ENCODE data around the gene ARMC3.
"Not testable (repeated sequence)": the region's sequence is repeated elsewhere in the genome, so short reads cannot be mapped to it uniquely, and the experiment has no call there.

Gene ARMC3

DNA sequence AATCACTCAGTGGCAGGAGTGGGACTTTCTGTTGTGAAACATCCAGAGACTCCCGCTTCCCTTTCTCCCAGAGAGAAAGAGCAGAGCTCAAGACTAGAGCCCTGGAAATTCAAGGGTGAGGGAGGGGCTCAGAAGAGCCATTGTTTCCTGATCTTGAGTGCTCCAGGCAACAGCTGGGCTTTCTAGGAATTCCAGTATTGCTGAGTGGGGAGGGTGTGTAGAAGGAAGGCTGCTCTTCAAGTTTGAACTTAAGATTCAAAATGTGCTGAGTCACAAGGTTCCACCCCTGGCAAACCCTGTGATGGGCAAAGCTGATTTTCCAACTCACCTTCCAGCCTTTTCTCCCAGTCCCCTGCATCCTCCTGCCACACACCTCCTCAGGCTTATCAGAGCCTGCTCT lies 125.2 kb downstream of the ARMC3 start:
- DNase-seq = no peak

DNA sequence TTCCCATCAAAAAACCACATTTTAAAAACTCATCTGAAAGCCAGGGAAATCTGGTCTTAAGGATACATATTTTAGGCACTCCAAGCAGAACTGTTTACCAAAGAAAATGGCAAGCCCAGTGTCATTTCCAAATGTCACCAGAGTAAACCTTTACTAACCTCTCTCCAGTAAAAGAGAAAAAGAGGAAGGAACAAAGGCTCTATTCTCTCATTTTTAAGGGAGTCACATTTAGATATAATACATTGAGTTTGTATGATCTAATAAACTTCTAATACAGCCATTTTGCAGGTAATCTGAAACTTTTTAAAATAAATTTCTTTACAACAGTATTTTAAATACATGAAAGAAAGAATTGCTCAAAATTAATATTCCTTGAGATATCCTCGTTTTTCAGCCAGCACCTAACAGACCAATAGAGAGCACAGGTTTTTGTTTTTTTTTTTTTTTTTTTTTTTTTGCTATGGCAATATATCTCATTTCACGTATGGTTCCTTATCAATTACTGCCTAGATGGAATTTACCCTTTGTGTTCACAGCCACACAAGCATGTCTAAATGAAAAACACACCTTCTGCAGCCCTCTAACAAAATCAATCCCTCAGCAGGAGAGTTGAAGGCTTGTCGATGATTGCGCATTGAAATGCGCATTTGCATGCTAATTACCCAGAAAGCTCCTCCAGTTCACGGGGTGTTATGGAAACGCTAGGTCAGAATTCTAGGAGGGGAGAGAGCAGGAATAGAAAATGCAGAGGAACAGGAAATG lies 127.8 kb downstream of the ARMC3 start:
- DNase-seq = no peak

DNA sequence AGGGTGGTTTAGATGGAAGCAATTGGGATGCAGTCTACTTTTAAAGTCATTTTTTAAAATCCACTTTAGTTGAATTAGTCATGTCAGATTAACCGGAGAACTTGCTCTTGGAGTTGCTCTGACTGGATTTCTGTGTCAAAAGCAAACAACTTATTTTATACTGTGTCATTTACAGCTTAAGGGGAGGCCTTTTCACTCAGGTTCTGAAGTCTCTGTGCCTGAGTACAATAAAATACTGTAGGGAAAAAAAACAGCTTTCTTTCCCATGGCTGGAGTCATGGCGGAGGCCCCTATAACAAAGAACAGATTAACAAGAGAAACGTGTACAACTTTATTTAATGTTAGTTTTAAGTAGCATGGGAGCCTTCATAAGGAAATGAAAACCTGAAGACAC lies 128.3 kb downstream of the ARMC3 start:
- DNase-seq = no peak

DNA sequence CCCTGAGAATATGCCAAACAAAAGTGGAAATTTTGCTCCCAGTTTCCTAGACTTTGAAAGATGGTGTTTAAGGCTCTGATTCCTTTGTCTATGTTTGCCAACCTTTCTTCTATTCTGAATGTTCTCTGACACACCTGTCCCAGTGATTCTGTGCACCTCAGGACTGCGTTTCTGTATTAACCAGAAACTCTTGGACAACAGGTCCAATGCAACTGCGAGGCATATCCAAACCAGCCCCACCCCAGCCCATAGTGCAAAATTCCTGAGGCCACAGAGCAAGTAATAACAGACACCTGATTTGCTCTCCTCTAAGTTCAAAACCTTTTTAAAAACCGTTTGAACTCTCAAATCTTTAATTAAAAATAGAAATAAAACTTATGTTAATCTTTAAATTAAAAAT lies 130.5 kb downstream of the ARMC3 start:
- no peak for DNase-seq

DNA sequence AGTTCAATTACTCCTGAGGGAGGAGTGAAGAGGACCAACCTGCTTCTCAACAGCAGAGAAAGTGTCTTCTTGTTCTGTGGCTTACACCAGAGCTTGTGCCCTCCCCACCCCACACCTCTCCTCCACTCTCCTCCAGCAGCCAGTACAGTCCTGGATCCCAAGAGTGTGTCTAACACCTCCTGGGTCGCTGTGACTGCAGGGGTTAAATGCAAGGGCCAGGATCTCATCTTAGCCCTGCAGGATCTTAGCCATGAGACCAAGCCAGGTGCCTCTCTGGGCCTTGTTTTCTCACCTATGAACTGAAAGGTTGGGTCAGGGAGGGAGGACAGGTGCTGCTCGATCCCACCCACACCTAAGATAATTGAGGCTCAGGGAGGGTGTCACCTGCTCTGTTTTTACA lies 133.1 kb downstream of the ARMC3 start:
- DNase-seq = no peak

DNA sequence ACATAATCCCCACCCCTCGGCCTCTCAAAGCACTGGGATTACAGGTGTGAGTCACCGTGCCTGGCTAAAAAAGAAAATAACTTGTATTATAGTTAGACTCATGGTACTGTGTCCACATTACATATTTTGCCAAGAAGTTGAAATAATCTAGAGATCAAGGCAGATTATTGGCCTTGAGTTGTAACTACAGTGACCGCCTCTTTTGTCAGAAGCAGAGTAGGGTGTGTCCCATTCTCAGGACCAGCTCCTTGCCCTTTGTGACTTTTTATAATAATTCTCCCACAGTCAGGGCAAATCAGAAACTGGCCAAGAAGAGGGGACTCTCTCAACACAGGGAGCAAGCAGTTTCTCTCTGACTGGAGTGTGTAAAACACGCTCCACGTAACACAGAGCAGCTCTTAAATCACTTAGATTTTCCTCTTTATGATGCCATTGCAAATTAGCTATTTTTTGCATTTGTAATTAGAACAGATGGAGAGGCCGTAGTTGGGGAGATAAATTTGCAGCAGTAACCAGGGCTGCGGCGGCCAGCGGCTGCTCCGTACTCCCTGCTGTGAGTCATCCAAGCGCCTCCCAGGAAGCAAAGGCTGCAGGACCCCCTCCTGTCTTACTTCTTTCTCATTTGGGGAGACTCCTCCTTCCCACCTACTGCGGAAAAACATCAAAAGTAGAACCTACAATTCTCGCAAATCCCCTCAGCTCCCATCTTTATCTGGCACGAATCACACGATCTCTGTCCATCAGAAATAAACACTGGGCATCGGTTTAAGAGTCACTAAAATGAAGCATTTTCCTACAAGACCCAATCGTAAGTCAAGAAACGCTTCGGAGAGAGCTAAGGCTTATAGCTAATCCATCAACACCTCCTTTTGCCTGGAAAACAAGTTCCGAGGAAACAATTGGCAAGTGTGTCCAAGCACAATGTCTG lies 135.5 kb downstream of the ARMC3 start:
- DNase-seq = no peak

DNA sequence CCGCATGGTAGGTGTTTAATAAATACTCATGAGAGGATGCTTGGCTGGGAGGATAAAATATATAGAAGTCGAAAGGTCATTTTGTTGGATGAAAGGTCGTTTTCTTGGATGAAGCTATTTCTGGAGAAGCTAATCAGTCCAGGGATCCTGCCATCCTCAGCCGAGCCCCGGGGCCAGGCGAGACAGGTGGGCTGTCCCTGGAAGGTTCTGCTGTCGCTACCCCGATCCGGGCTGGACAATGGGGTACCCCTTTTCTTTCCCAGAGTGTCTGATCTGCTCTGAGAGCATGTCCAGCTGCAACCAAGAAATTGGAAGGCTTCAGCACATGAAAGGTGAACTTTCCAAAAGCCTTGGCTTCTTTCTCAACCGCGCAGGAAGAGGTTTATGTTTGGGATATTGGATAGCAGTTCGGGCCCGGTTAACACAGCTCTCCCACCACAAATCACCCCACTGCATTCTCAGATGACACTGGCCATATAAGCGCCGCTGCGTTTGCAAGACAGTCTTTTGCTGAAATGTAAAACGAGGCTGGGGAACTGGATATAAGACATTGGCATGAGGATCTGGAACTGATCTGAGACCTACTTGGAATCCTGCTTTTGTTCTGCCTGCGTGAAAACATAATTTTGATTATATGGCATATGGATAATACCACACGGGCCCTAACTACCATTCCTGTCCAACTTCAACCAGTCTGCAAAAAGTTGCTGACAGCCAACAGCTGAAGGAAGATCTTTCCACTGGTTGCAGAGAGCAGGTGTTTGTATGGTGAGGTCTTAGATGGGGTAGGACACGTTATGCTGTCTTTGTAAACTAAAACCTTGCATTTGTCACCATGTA lies 136.3 kb downstream of the ARMC3 start:
- no peak for DNase-seq

DNA sequence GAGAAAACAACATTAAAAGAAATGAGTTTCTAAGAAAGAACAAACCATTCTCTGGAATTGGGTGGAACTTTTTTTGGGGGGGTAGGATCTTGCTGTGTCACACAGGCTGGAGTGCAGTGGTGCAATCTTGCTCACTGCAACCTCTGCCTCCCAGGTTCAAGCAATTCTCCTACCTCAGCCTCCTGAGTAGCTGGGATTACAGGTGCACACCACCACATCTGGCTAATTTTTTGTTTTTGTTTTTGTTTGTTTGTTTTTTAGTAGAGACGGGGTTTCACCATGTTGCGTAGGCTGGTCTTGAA lies 136.9 kb downstream of the ARMC3 start:
- not testable (repeated sequence) for DNase-seq

DNA sequence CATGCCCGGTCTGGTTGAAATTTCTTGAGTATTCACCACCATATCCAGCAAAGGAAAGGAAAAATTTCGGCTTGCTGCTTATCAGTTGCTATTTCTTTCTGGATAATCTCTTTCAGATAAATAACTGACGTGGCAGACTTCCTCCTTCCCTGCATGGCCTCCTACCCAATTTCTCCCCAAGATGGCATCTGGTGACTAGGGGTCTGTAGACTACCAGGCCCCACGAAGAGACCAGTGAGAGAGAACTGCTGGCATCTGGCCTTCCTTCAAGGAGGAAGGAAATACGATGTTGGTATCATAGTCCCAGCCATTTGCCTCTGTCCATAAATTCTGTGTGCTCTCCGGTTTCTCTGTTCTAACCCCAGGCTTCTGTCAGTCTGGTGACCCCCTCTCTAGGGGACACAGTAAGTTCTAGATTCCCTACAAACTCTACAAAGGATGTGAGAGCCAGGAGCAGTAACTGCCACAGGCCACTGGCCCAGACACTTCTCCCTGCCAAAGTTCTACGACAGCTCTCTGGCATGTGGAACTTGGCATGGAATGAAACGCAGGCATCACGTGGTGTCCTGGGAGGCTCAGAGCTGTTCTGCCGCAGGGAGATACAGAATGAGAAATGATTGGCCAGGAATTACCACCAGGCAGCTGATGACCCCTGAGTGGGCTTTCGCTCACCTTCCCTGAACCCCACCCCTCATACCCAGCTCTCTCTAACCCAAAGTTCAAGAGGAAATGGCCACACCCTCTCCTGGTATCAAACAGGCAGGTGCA lies 137.5 kb downstream of the ARMC3 start:
- no peak for DNase-seq

DNA sequence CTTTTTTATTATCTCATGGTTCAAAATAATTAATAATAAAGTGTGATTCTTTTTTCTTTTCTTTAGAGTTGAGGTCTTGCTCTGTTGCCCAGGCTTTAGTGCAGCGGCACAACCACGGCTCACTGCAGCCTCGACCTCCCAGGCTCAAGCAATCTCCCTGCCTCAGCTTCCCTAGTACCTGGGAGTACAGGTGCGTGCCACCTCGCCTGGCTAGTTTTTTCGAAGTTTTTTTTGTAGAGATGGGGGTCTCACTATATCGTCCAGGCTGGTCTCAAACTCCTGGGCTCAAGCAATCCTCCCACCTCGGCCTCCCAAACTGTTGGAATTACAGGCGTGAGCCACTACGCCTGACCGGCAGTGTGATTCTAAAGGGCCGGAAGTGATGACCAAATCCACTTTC lies 139.5 kb downstream of the ARMC3 start:
- no peak for DNase-seq

DNA sequence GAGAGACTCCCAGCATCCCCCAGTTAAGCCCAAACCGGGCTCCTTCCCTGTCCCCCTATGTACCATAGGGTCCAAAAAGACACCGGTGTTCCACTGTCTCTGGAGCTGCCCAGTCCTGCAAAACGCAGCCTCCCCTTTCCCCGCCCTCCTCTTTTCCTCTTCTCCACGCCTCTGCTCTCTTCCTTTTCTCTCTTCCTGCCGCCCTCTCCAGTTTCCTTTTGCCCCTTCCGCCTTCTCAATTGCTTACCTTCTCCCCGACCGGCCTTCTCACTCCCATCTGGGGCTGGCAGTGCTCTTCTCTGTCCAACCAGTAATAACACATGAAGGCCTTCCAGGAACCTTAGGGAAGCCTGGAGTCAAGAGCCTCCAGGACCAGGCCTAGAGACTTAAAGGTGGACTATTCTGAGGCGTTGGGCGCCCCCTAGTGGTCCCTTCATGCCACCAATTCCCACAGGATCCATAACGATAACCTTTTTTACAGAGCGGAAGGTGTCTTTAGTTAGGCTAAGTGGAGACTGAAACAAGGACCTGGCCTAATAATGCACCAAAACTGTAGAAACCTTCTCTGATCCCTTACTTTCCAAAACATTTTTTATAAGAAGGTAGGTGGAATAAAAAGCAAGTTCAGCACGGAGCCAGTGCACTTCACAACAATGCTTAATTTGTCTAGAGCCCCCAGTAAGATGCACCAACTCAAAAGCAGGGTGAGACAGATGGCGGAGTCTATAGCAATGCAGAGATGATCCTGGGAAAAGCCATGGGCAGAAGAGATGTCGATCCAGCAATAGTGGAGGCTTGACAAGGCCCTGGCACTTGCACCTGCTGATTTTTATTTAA lies 140.3 kb downstream of the ARMC3 start:
- no peak for DNase-seq

DNA sequence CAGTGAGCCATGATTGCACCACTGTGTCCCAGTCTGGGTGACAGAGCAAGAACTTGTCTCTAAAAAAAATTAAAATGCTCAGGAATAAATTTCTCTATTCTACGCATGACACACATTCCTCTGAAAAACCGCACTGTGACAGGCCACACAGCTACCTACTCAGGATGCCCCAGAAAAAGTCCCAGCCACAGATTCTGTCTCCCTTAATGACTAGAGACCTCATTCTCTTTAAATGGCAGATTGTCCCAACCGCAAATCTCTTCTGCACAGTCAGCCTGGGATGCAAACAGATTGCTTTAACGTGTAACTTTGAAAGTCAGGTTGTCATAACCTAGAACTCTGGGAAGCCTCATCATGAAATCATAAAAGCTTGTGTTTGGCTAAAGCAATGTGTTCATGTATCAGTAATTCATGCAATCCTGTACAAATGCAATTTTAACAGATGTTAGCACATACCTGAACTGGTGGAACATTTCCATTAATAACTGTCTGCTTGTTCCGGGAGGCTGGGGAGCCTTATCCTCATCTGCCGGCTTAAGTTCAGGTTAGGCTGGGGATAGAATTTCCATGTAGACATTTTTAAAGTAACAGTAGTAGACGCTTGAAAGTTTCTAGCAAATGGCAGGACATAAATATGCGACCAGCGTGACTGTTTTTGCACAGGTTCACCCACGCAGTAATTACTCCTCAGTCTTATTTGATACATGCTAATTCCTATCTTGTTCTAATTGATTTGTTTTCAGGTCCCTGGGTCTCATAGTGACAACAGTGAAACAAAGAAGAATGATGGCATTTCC lies 141.4 kb downstream of the ARMC3 start:
- no peak for DNase-seq

DNA sequence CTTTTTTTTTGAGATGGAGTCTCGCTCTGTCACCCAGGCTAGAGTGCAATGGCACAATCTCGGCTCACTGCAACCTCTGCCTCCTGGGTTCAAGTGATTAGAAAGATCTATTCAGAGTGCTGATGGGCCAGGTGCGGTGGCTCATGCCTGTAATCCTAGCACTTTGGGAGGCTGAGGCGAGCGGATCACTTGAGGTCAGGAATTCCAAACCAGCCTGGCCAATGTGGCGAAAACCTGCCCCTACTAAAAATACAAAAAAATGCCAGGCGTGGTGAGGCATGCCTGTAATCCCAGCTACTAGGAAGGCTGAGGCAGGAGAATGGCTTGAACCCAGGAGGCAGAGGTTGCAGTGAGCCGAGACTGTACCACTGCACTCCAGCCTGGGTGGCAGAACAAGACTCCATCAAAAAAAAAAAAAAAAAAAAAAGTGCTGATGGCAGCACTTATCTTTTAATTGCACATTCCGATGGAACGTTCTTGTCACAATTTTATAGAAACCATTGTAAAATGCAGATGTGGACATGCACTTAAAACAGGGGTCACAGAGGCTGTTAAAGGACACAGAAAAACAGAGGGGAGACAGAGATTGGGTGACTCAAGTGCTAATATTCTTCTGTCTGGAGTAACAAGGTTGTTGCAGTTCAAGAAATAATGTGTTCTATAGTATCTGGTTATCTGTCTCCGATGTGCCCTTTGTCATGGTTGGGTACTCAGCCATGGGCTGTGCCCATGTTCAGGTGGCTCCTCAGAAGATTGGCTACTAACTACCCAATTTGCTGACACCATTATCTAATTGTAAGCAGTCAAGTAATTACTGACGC lies 142.4 kb downstream of the ARMC3 start:
- DNase-seq = not testable (repeated sequence)

DNA sequence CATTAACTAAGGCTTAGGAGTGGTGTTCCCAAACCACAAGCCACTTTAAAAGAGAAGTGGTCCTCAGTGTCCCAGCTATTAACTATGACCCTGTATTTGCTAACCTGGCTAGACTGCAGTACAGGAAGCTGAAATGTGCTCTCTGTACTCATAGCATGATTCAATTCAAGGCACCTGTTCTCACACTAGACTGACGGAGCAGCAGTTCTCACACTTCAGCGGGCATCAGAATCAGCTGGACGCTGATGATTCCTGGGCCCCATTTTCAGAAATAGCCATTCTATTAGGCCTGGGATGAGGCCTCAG lies 143.0 kb downstream of the ARMC3 start:
- DNase-seq = no peak

DNA sequence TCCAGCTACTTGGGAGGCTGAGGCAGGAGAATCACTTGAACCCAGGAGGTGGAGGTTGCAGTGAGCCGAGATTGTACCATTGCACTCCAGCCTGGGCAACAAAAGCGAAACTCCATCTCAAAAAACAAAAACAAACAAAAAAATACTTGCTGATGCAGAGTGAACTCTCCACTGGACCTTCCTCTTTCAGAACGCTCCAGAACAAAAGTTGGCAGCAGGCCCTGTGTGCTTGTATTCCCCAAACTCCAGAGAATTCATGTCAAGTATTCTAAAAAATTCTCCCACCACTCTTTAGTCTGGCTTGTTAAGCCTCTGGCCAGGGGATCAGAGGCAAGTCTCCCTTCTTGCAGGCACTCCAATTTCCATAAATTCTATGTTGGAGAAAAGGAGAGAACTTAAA lies 144.7 kb downstream of the ARMC3 start:
- DNase-seq = not testable (repeated sequence)

DNA sequence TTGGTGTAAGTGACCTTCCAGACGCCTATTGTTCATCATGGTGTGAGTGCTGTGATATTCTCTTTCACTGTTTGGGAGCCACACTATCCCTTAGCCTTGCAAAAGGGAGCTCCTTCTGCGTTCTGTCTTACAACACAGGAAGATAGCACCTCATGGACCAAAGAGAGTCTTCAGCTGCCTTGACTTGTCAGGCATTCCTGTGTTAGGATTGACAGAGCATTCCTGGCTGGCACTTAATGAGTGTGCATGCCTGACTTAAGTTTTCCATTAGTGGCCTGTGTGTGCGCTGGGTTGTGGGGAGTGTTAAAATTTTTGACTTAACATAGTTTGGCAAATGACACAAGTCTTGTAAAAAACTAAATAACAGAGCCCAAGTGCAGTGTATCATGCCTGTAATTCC lies 145.7 kb downstream of the ARMC3 start:
- DNase-seq = no peak

DNA sequence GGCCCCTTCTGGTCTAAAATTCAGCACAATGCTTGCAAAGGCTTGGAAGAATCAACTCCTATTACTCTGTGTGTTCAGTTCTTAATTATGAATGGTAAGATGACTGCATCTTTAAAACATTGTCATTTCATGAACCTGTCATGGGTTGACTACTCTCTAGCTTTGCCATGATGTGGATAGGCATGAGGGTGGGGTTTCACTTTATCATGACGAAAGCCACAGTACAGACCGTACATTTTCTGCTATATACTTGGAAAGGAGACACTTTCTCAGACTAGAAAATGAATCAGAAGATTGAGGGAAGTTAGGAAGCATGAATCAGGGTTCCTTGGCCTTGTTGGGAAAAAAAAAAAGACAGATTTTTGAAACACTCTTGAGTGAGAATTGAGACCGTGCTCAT lies 147.8 kb downstream of the ARMC3 start:
- no peak for DNase-seq

DNA sequence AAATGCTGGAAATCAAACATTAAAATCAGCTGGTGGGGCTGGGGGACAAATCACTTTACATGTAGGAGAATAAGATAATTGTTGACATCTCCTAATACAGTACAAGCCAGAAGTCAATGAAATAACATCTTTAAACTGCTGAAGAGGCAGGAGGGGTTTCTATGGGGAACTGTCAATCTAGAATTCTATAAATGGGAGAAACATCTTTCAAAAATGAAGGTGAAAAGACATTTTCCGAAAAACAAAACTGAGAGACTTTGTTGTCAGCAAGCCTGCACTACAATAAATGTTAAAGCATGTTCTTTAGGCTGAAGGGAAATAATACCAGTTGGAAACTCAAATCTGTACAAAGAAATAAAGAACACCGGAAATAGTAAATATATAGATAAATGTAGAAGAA lies 150.3 kb downstream of the ARMC3 start:
- DNase-seq = no peak

DNA sequence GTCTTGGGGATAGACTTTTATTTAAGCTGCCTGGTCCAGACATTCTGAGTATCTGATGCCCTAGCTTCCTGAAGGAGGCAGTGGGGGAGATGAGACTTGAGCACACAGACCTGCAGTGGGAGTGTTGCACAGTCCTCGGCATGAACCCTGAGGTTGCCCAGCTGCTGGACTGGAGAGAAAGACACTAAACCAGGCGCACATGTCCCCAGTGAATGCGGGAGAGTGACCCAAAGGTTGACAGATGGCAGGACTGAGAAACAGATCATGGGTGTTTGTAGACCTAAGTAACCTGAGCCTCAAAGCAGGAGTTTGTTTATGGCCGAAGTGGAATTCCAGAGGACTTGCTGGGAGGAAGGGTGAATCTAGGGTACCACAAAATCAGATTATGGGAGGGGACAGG lies 151.8 kb downstream of the ARMC3 start:
- DNase-seq = no peak

DNA sequence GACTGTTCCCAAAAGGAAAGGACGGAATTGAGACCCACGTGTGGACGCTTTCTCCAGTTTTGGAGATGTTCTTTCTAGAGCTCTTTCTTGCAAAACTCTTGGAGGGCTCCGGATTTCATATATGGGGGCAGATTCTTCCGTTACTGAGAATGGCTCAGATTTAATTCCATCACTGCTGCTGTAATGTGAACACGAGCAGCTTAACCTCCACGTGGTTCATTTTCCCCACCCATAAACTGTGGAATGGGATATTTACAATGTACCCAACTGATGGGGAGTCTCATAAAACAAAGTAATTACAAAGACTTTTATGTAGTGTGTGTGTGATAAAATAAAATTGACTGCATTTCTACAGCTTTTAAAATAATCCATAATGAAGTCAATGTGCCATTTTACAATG lies 152.4 kb downstream of the ARMC3 start:
- no peak for DNase-seq

All from cortex of kidney (tissue), 1 donor.